Measurements from ENCODE around the gene TMEM140. TPM values are rescaled to one million over a fixed set of nuclear protein-coding genes. Genes with fewer than 3 reads are reported as not detected.
A peak's percentile ranks its signal among the peaks of the same experiment; 100 is the strongest.

Gene TMEM140
- total and polyA plus RNA-seq, 8 donors = 2.7 to 14.3 (median 4.7) TPM

DNA sequence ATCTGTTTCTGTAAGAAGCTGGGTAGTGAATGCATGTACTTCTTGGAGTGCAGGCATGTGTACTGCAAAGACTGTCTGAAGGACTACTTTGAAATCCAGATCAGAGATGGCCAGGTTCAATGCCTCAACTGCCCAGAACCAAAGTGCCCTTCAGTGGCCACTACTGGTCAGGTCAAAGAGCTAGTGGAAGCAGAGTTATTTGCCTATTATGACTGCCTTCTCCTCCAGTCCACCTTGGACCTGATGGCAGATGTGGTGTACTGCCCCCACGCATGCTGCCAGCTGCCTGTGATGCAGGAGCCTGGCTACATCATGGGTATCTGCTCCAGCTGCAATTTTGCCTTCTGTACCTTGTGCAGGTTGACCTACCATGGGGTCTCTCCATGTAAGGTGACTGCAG lies 18.9 kb upstream of the TMEM140 start:
- no peaks in the 10 kb centered on the region for H3K4me1 ChIP-seq
- H3K4me3 ChIP-seq = no peak overlapping the region
- TF ChIP-seq CTCF (IDR thresholded peaks at IDR 0.05) = no peak
- no peaks in the 10 kb centered on the region for H3K36me3 ChIP-seq
- H3K27me3 ChIP-seq = no peaks in the 10 kb centered on the region
- FAIRE-seq (no peak), DNase-seq (no peak), ATAC-seq (no peak)
- no peaks in the 10 kb centered on the region for H3K9me3 ChIP-seq
- intact Hi-C loops (cut with DNase I) = no loop called here
- 95 to 100% methylated on average over 1 of the region's 1 CpG for WGBS, 2 donors
- H3K27ac ChIP-seq = no peak overlapping the region

GRCh38 chr7:135129579-135129978 lies 18.3 kb upstream of the TMEM140 start:
- no peak for ATAC-seq
- Histone ChIP-seq H3K4me1 (no peaks in the 10 kb centered on the region), H3K27ac (no peak overlapping the region), H3K27me3 (no peaks in the 10 kb centered on the region), H3K4me3 (no peak overlapping the region), H3K36me3 (no peaks in the 10 kb centered on the region), H3K9me3 (no peaks in the 10 kb centered on the region)
- no peak for TF ChIP-seq CTCF (IDR thresholded peaks at IDR 0.05)
- no peak for FAIRE-seq
- intact Hi-C loops (cut with DNase I) = no loop called here
- DNase-seq = no peak

DNA sequence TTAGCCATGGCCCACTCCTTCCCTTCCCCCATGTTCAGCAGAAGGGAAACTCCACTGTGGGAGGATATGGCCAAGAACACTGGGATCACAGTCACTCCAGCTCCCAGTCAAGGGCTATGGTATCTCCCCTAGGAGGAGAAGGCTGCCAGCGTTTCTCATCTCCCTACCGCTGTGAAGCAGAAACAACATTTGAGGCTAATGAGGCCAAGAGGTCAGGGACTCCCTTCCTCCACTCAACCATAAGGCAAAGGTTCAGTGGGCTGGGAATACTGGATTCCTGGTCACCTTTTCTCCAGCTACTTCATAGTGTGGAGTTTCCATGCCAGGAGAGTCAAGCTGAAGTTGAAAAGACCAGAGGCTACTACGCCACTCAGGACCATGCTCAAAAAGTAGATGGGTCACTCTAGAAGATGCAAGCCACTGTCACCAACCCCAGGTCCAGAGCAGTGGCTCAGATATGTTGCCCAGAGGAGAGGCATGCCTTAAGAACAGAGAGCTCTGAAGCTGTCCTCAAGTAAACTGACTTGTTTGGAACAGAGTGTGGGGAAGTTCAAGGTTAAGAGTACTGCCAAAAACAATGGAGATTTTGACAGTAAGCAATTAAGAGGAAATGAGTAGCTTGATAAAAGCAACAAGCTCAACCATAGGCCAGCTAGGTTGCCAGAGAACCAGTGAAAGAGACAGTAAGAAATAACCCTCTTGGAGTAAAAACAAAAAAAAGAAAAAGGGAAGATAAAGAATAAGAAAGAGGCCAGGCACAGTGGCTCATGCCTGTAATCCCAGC lies 3.8 kb upstream of the TMEM140 start:
- Histone ChIP-seq H3K27ac (no peak overlapping the region), H3K36me3 (no peaks in the 10 kb centered on the region), H3K4me3 (no peak overlapping the region), H3K9me3 (no peaks in the 10 kb centered on the region), H3K27me3 (no peaks in the 10 kb centered on the region), H3K4me1 (peaks cover 0 to 16% (median 9%) of the 10 kb centered on the region in 3 donors)
- no peak for TF ChIP-seq CTCF (IDR thresholded peaks at IDR 0.05)
- DNase-seq = no peak
- intact Hi-C loops (cut with DNase I) = no loop called here
- 73 to 89% methylated on average over 3 of the region's 3 CpGs for WGBS, 2 donors
- ATAC-seq = no peak
- no peak for FAIRE-seq

GRCh38 chr7:135147341-135147898 lies 452 bp upstream of the TMEM140 start:
- intact Hi-C loops (cut with DNase I) = no loop called here
- DNase-seq (peak in 2 of 6 donors; percentile 19 to 54), ATAC-seq (peak; percentile 37 to 66 (median 61)), FAIRE-seq (no peak)
- Histone ChIP-seq H3K27me3 (no peaks in the 10 kb centered on the region), H3K27ac (peak overlapping the region; percentile 73 to 96 (median 84)), H3K36me3 (no peaks in the 10 kb centered on the region), H3K9me3 (no peaks in the 10 kb centered on the region), H3K4me1 (peaks cover 0 to 29% (median 14%) of the 10 kb centered on the region in 3 donors), H3K4me3 (peak overlapping the region in 3 of 4 donors; percentile 16 to 46 (median 38))
- 3 to 7% methylated on average over 6 of the region's 6 CpGs for WGBS, 2 donors
- no peak for TF ChIP-seq CTCF (IDR thresholded peaks at IDR 0.05)
